HEK293T (cell line): Measurements from ENCODE around the gene KIAA1755.

Experiments
- CTCF ChIA-PET: fragments of 350-600 bp; formaldehyde crosslinking; extraction: SDS; loops from one replicate; lab custom pipeline; 2021; ENCODE audit warnings: antibody characterized with exemption, inconsistent platforms; lab: Yijun Ruan, JAX
- POLR2A ChIA-PET: fragments of 350-600 bp; formaldehyde crosslinking; extraction: SDS; loops from one replicate; lab custom pipeline; 2020; ENCODE audit warnings: antibody characterized with exemption, inconsistent platforms; lab: Yijun Ruan, JAX
- DNase-seq: peaks from one replicate; pipeline ENCODE4 v3.0.0; 2012; ENCODE audit warnings: mixed read lengths; ENCODE audit errors: extremely low spot score
- ARNT ChIP-seq: fragments of 450-650 bp; IDR thresholded peaks from 2 replicates; pipeline ENCODE4 v1.6.1; 2017; ENCODE audit warnings: mild to moderate bottlenecking
- BHLHE40 ChIP-seq: fragments of 450-650 bp; IDR thresholded peaks from 2 replicates; pipeline ENCODE4 v1.6.1; 2016; ENCODE audit warnings: mild to moderate bottlenecking, moderate library complexity, borderline replicate concordance
- CTBP1 ChIP-seq: fragments of 450-650 bp; IDR thresholded peaks from 2 replicates; pipeline ENCODE4 v1.6.1; 2016; ENCODE audit warnings: borderline replicate concordance
- ELF4 ChIP-seq: fragments of 450-650 bp; IDR thresholded peaks from 2 replicates; pipeline ENCODE4 v1.6.1; 2017; ENCODE audit warnings: antibody characterized with exemption
- FOXA1 ChIP-seq: fragments of 450-650 bp; IDR thresholded peaks from 2 replicates; pipeline ENCODE4 v1.6.1; 2016; ENCODE audit warnings: mild to moderate bottlenecking
- FOXK2 ChIP-seq: fragments of 450-650 bp; IDR thresholded peaks from 2 replicates; pipeline ENCODE4 v1.6.1; 2016; ENCODE audit warnings: mild to moderate bottlenecking
- FOXM1 ChIP-seq: fragments of 450-650 bp; IDR thresholded peaks from 2 replicates; pipeline ENCODE4 v1.6.1; 2017; ENCODE audit warnings: mild to moderate bottlenecking, borderline replicate concordance
- HDGF ChIP-seq: fragments of 450-650 bp; IDR thresholded peaks from 2 replicates; pipeline ENCODE4 v1.6.1; 2017; ENCODE audit warnings: antibody characterized with exemption, borderline replicate concordance
- L3MBTL2 ChIP-seq: fragments of 450-650 bp; conservative IDR thresholded peaks from 2 replicates; pipeline ENCODE4 v1.6.1; 2016; ENCODE audit warnings: mild to moderate bottlenecking
- LEF1 ChIP-seq: fragments of 450-650 bp; IDR thresholded peaks from 2 replicates; pipeline ENCODE4 v1.6.1; 2017; ENCODE audit warnings: mild to moderate bottlenecking, borderline replicate concordance
- NFRKB ChIP-seq: fragments of 450-650 bp; IDR thresholded peaks from 2 replicates; pipeline ENCODE4 v1.6.1; 2016; ENCODE audit warnings: mild to moderate bottlenecking, moderate library complexity
- SP1 ChIP-seq: fragments of 450-650 bp; IDR thresholded peaks from 2 replicates; pipeline ENCODE4 v1.6.1; 2017
- SUZ12 ChIP-seq: fragments of 450-650 bp; IDR thresholded peaks from 2 replicates; pipeline ENCODE4 v1.6.1; 2016; ENCODE audit warnings: mild to moderate bottlenecking
- TARDBP ChIP-seq: fragments of 450-650 bp; IDR thresholded peaks from 2 replicates; pipeline ENCODE4 v1.6.1; 2016
- ZNF384 ChIP-seq: fragments of 450-650 bp; IDR thresholded peaks from 2 replicates; pipeline ENCODE4 v1.6.1; 2016
- TF ChIP-seq, protein P1 (sequence below): fragments of 450-650 bp; IDR thresholded peaks from 2 replicates; pipeline ENCODE4 v1.6.1; 2016

Gene KIAA1755

DNA sequence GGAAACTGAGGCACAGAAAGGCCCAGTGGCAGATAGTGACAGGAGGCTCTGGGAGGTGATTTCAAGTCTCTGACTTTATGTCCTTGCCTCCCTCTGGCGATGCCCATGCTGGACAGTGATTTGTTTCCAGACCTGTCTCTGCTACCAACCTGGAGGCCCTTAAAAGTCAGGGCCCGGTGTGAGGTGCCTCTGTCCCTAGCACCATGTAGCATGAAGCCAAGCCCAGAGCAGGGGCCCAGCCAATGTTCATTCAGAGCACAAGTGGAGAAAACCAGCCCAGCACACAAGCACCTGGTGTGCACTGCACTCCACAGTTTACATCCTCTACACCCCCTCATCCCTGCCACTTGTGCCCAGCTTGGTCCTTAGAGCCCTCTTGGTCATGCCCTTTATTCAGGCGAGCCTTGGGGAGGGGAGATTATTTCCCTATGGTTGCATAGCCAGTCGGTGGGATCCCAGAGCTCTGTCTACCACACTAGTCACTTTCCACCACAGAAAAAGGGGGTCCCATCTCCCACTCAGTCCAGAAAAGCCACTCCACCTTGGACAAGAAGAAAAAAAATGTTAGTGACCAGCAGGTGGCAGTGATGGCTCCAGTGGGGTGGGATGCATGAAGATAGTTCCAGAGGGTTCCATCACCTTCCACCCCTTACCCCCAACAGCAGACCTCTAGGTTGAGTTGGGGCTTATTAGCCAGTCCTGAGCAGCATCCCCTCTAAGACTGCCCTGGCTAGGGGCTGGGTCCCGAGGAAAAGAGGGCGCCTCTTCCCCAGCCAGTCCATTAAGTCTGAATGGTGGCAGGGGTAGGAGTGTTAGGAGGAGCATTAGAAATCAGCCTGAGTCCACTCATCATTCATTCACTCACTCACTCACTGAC lies 30.9 kb downstream of the KIAA1755 start:
- DNase-seq = no peak

DNA sequence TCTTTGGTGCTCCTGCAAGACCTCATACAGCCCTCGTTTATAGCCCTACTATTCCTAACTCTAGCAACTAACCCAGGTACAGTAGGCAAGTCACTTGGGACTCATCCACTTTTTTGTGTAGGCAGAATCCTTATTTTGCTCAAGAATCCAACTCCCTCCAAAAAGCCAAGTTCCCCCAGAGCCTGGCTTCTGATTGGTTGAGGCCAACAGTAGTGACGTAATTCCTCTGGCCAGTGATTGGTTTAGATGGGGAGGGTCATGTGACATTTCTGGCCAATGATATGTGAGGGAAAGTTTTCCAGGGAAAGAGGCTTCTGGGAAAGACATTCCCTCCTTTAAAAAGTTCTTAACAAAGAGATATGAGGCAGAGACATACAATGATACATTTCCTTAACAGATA lies 32.1 kb downstream of the KIAA1755 start:
- ChIA-PET CTCF (interaction anchor here (1.4 kb wide), 1 partner anchor 155 kb away, joined by 4 read pairs; no protein-coding TSS in a partner anchor), POLR2A (no interaction called here)
- peak; percentile 28 for DNase-seq
- TF ChIP-seq FOXM1 (no peak), SUZ12 (no peak), ARNT (no peak), L3MBTL2 (0 out of 2 replicates have a peak, but pooled peaks have one; percentile 21), TARDBP (no peak)

More for the DNA sequence above, 30.9 kb downstream of the KIAA1755 start:
- no peak for TF ChIP-seq ARNT
- TF ChIP-seq SUZ12 = no peak
- no peak for TF ChIP-seq NFRKB
- no peak for TF ChIP-seq CTBP1
- no peak for TF ChIP-seq FOXA1
- TF ChIP-seq TARDBP = no peak
- TF ChIP-seq HDGF = no peak
- no peak for TF ChIP-seq L3MBTL2
- no peak for TF ChIP-seq ELF4
- TF ChIP-seq, protein P1, sequence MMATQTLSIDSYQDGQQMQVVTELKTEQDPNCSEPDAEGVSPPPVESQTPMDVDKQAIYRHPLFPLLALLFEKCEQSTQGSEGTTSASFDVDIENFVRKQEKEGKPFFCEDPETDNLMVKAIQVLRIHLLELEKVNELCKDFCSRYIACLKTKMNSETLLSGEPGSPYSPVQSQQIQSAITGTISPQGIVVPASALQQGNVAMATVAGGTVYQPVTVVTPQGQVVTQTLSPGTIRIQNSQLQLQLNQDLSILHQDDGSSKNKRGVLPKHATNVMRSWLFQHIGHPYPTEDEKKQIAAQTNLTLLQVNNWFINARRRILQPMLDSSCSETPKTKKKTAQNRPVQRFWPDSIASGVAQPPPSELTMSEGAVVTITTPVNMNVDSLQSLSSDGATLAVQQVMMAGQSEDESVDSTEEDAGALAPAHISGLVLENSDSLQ = no peak
- no peak for TF ChIP-seq SP1
- TF ChIP-seq FOXM1 = no peak
- CTCF ChIA-PET = interaction anchor here (0.6 to 1.1 kb wide), 3 partner anchors 9 to 220 kb away, joined by 3 to 4 read pairs (median 4); no protein-coding TSS in a partner anchor
- POLR2A ChIA-PET = no interaction called here

DNA sequence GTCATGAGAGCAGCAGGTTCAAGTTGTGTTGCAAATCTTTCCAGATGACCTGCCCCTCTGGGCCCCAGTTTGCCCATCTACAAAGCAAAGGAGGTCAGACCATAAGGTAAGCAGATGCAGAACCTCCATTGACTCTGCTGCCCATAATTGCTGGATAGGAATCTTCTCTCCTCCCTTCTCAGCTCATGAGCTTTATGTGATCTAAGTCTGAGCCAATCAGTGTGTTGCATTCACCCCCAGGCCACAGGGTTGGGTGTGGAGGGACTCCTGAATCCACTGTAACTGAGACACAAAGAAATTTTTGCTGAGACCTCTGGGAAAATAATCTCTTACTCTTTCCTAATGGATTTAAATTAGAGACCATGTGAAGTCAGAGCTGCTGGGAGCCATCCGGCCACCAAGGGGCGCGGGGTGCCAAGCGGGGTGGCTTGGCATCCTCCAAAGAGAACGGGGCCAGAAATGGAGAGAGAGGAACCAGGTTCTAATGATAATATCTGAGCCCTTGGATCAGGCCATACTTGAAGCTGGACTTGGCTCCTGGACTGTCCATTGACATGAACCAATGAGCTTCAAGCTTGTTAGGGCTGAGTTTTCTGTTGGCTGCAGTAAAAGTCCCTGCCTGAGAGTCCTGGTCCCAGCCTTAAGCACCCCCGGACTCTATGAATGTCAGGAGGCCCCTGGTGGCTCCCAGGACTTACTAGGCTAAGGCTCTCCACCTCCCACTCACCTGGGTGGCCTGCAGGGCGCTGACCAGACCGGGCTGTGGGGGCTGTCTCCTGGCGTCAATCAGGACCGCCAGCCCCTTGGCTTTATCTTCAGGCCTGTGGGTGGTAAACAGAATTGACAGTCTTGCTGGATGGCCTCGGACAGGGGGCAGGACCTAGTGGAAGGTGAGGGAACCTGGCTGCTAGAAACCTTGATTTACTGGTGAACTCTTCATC lies 32.8 kb downstream of the KIAA1755 start:
- POLR2A ChIA-PET = no interaction called here
- CTCF ChIA-PET = interaction anchor here (1.4 to 2.5 kb wide), 2 partner anchors 154 kb away, joined by 4 to 9 read pairs; no protein-coding TSS in a partner anchor
- DNase-seq = no peak
- TF ChIP-seq TARDBP = no peak
- no peak for TF ChIP-seq FOXK2
- no peak for TF ChIP-seq SP1
- TF ChIP-seq NFRKB = no peak
- TF ChIP-seq CTBP1 = no peak
- no peak for TF ChIP-seq L3MBTL2
- TF ChIP-seq, protein P1 = no peak
- no peak for TF ChIP-seq ZNF384
- TF ChIP-seq BHLHE40 = no peak
- no peak for TF ChIP-seq LEF1
- TF ChIP-seq FOXM1 = no peak
- no peak for TF ChIP-seq ELF4
- TF ChIP-seq SUZ12 = no peak
- no peak for TF ChIP-seq FOXA1
- no peak for TF ChIP-seq HDGF
- TF ChIP-seq ARNT = no peak

DNA sequence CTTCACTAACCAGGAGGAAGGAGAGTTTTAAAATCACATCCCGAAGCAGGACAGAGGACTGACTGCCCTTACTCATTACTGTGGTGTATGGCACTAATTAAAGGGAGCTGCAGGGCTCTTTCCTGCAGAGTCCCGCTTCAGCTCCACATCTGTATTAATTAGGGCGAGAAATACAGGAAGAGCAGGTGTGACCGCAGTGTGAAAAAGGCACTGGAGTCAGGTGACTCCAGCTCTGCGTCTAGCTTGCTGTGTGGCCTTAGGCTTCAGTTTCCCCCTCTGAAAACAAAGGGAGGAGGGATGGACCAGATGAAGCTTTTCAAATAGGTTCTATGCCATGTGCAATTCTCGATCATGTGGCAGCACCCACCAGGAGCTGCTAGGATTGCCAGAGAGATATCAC lies 34.0 kb downstream of the KIAA1755 start:
- TF ChIP-seq FOXA1 = no peak
- DNase-seq = no peak
- CTCF ChIA-PET = interaction anchor here (0.7 to 2.5 kb wide), 3 partner anchors 153 to 170 kb away, joined by 3 to 9 read pairs (median 3); no protein-coding TSS in a partner anchor
- POLR2A ChIA-PET = no interaction called here

DNA sequence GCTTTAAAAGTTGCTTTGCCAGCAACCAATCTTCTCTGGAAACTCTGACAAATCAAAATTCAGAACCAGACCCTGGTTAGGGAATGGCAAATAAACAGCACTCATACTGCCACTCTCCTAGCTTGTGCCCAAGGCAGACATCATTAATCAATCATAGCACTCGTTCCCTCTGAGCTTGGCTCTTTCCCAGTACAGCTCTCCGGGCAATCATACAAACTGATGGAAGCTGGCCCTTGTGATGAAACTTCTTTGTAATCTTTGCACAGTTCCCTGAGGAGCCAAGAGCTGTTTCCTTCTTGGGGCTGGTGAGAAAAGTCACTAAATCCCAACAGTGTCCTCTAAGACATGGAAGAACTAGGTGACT lies 34.7 kb downstream of the KIAA1755 start:
- DNase-seq = no peak
- no peak for TF ChIP-seq FOXA1
- CTCF ChIA-PET = interaction anchor here (1.0 to 2.5 kb wide), 2 partner anchors 152 to 170 kb away, joined by 3 to 9 read pairs; no protein-coding TSS in a partner anchor
- POLR2A ChIA-PET = no interaction called here

DNA sequence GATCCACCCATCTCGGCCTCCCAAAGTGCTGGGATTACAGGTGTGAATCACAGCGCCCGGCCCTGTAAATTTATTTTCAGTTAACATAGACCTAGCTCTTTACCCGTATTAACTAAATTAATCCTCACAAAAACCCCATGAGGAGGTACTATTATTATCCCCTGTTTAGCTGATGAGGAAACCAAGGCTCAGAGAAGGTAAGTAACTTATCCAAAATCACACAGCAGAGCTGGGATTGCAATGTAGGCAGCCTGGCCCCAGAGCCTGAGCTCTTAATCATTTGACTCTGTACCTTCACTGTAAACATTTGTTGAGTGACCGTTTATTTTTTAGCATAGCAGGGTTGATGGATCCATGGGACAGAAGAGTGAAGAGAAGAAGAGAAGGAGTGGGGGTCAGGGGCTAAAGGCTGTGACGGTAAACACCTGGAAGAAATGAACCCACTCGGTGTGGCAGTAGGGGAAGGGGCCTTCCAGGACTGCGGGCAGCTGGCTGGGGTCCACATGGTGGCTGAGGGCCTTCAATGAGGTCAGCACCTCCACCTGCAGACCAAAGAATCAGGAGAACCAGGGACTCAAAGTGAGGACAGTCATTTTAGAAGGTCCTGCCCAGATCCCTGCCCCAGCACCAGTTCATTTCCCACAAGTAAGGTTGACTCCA lies 35.2 kb downstream of the KIAA1755 start:
- DNase-seq = no peak
- POLR2A ChIA-PET = no interaction called here
- TF ChIP-seq, protein P1 = no peak
- TF ChIP-seq ELF4 (no peak), FOXA1 (no peak), TARDBP (no peak), FOXM1 (no peak), LEF1 (no peak), ZNF384 (no peak), L3MBTL2 (no peak), BHLHE40 (no peak), NFRKB (no peak), SP1 (no peak), SUZ12 (no peak), FOXK2 (no peak), CTBP1 (no peak), HDGF (no peak), ARNT (no peak)
- CTCF ChIA-PET = interaction anchor here (1.0 to 2.5 kb wide), 2 partner anchors 152 to 169 kb away, joined by 3 to 9 read pairs; no protein-coding TSS in a partner anchor
